NK-92 treated with Interleukin-12 subunit alpha and Interleukin-12 subunit beta, amount 100 ng/mL, for 24 hours (cell line): ENCODE data around the gene USP20.

Source experiments
- DNase-seq: peaks from one replicate; lab custom pipeline; 2025; lab: John Stamatoyannopoulos, UW

The USP20 gene

DNA sequence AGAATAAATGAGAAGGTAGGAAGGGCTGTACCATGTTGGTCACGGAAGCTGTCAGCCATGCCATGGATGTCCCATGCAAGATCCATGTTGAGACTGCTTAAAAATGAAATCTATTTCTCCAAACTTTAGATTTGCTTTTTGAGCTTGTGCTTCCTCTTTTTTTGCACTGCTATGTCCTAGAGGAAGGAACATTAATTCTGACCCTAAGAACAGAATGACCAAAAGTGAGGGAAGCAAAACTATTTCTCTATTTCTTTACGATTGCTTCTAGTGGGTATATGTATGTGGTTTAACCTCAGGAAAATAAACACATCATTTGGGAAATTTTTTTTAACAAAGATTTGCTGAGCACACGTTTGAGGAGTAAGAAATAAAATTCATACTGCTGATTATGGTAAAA lies 84.6 kb downstream of the USP20 start:
- DNase-seq: no peak

DNA sequence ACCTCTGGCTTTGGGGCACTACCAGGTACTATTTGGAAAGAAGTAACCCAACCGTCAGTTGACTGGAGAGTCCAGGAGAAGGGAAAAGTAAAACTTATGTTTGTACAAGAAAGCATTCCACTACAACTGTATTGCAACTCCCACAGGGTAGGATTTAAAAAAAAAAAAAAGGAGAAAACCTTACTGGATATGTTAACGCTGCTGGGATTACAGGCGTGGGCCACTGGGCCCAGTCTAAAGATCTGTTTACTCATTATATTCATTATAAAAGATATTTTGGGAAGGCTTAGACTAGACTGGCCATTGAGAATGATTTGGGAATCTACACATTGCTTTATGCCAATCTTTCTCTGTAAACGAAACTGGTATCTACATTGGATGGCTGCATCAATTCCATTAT lies 86.6 kb downstream of the USP20 start:
- DNase-seq: no peak

DNA sequence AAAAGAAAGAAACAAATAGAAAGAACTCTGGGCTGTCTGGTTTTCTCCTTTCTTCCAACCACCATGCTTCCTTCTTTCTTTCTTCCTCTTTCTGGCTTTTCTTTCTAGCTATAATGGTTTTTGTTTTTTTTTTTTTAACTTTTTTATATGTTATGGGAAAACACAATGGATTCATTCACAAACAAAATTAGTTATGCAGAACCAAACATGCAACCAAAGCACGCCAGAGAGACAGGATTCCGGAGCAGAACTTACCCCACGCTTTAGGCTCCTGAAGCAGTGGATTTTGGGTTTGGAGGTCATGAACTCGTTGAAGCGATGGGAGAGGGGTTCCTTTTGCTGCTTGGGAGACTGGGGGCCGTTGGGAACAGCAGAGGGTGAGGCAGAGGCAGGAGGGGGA lies 88.3 kb downstream of the USP20 start:
- no peak for DNase-seq

- DNase-seq: no peak
Observed at GRCh38 chr9:129929496-129930125, 94.4 kb downstream of the USP20 start.

DNA sequence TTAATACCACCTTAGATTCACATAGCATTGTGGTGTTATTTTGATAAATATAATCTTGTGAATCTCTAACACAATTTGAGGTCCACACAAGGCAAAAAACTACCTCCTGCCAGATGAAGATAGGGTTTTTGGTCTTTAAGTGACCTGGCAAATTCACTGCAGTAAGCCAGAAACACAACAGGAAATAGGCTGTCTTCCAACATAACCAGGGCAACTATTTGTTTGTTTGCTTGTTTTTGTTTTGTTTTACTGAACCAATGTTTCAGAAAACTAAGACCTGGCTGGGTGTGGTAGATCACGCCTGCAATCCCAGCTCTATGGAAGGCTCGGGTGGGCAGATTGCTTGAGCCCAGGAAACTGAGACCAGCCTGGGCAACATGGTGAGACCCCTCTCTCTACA lies 95.5 kb downstream of the USP20 start:
- no peak for DNase-seq
